H9 (cell line): ENCODE data around the gene BDNF. TPM values are rescaled to one million over a fixed set of nuclear protein-coding genes. Genes with fewer than 3 reads are reported as not detected.

Experiments used
- DNase-seq: peaks from one replicate; pipeline ENCODE4 v3.0.0-alpha.2; 2017
- H2AFZ ChIP-seq: one replicate; pipeline ENCODE4 v1.6.1; 2013; ENCODE audit warnings: mild to moderate bottlenecking, low read length, control low read depth, moderate library complexity
- H2AK5ac ChIP-seq: 2 replicates; pipeline ENCODE4 v1.6.1; 2013; ENCODE audit warnings: low read length, control low read depth, mixed read lengths; ENCODE audit not compliant: insufficient read length
- H2BK120ac ChIP-seq: one replicate; pipeline ENCODE4 v1.6.1; 2013; ENCODE audit warnings: low read depth, mild to moderate bottlenecking, low read length, control low read depth, inconsistent platforms; ENCODE audit not compliant: poor library complexity, severe bottlenecking
- H2BK12ac ChIP-seq: 2 replicates; pipeline ENCODE4 v1.6.1; 2013; ENCODE audit warnings: low read length, control low read depth, mixed read lengths, low read depth; ENCODE audit not compliant: insufficient read length
- H2BK15ac ChIP-seq: 2 replicates; pipeline ENCODE4 v1.6.1; 2013; ENCODE audit warnings: low read depth, low read length, control low read depth
- H2BK20ac ChIP-seq: one replicate; pipeline ENCODE4 v1.6.1; 2013; ENCODE audit warnings: low read depth, mild to moderate bottlenecking, low read length, control low read depth, inconsistent platforms; ENCODE audit not compliant: poor library complexity, severe bottlenecking
- H2BK5ac ChIP-seq: 2 replicates; pipeline ENCODE4 v1.6.1; 2013; ENCODE audit warnings: low read length, control low read depth, mixed read lengths; ENCODE audit not compliant: insufficient read length
- H3K14ac ChIP-seq: 2 replicates; pipeline ENCODE4 v1.6.1; 2013; ENCODE audit warnings: low read length, control low read depth; ENCODE audit not compliant: insufficient read depth
- H3K18ac ChIP-seq: 2 replicates; pipeline ENCODE4 v1.6.1; 2013; ENCODE audit warnings: low read depth, mild to moderate bottlenecking, mixed read lengths, low read length, control low read depth; ENCODE audit not compliant: insufficient read length
- H3K23ac ChIP-seq: 2 replicates; pipeline ENCODE4 v1.6.1; 2013; ENCODE audit warnings: low read length, control low read depth, mixed read lengths, low read depth; ENCODE audit not compliant: insufficient read length
- H3K23me2 ChIP-seq: 2 replicates; pipeline ENCODE4 v1.6.1; 2013; ENCODE audit warnings: low read depth, mild to moderate bottlenecking, mixed read lengths, low read length, control low read depth; ENCODE audit not compliant: insufficient read length, poor library complexity, severe bottlenecking
- H3K27ac ChIP-seq: 2 replicates; pipeline ENCODE4 v1.5.1; 2013; ENCODE audit warnings: low read length, control low read depth, mixed read lengths, low read depth; ENCODE audit not compliant: insufficient read length
- H3K27me3 ChIP-seq: 2 replicates; pipeline ENCODE4 v1.6.1; 2013; ENCODE audit warnings: low read length, control low read depth, inconsistent platforms; ENCODE audit not compliant: insufficient read depth
- H3K4ac ChIP-seq: 2 replicates; pipeline ENCODE4 v1.6.1; 2013; ENCODE audit warnings: low read depth, mild to moderate bottlenecking, control low read depth, inconsistent platforms, low read length, moderate library complexity
- H3K4me1 ChIP-seq: 2 replicates; pipeline ENCODE4 v1.6.1; 2013; ENCODE audit warnings: low read length, control low read depth, inconsistent platforms; ENCODE audit not compliant: insufficient read depth
- H3K4me2 ChIP-seq: 2 replicates; pipeline ENCODE4 v1.6.1; 2013; ENCODE audit warnings: low read length, control low read depth, mixed read lengths; ENCODE audit not compliant: insufficient read length, insufficient read depth
- H3K56ac ChIP-seq: 2 replicates; pipeline ENCODE4 v1.6.1; 2013; ENCODE audit warnings: low read depth, mild to moderate bottlenecking, mixed read lengths, low read length, control low read depth; ENCODE audit not compliant: insufficient read length
- H3K79me1 ChIP-seq: 2 replicates; pipeline ENCODE4 v1.6.1; 2013; ENCODE audit warnings: low read depth, mild to moderate bottlenecking, moderate library complexity, low read length, control low read depth, inconsistent platforms; ENCODE audit not compliant: insufficient read depth, poor library complexity, severe bottlenecking
- H3K79me2 ChIP-seq: 2 replicates; pipeline ENCODE4 v1.6.1; 2013; ENCODE audit warnings: low read length, control low read depth, inconsistent platforms; ENCODE audit not compliant: insufficient read depth
- H3K9ac ChIP-seq: 2 replicates; pipeline ENCODE4 v1.6.1; 2013; ENCODE audit warnings: low read length, control low read depth, mixed read lengths; ENCODE audit not compliant: insufficient read length; ENCODE audit errors: extremely low read depth
- H3K9me3 ChIP-seq: one replicate; pipeline ENCODE4 v1.6.1; 2013; ENCODE audit warnings: low read depth, low read length, inconsistent platforms; ENCODE audit not compliant: control insufficient read depth
- H3T11ph ChIP-seq: one replicate; pipeline ENCODE4 v1.6.1; 2013; ENCODE audit warnings: mild to moderate bottlenecking, low read length, control low read depth, inconsistent platforms
- H4K20me1 ChIP-seq: one replicate; pipeline ENCODE4 v1.6.1; 2013; ENCODE audit not compliant: control insufficient read depth, insufficient read length, insufficient read depth
- H4K5ac ChIP-seq: 2 replicates; pipeline ENCODE4 v1.6.1; 2013; ENCODE audit warnings: low read depth, mild to moderate bottlenecking, mixed read lengths, low read length, control low read depth; ENCODE audit not compliant: insufficient read length
- H4K8ac ChIP-seq: replicated peaks from 2 replicates; pipeline ENCODE4 v1.6.1; 2013; ENCODE audit warnings: low read length, control low read depth, mixed read lengths, low read depth; ENCODE audit not compliant: insufficient read length
- H4K91ac ChIP-seq: 2 replicates; pipeline ENCODE4 v1.6.1; 2013; ENCODE audit warnings: low read depth, mild to moderate bottlenecking, moderate library complexity, mixed read lengths, low read length, control low read depth; ENCODE audit not compliant: insufficient read length
- H3K27ac Mint-ChIP-seq, 3 experiments: 2 replicates in 2 of 3; 3 replicates in 1 of 3; pipeline ENCODE4 v1.8.0; 2020 to 2021; ENCODE audit warnings: mixed read lengths in 3 of 3, mild to moderate bottlenecking in 1 of 3, moderate library complexity in 1 of 3
- H3K27me3 Mint-ChIP-seq: 2 replicates; pipeline ENCODE4 v1.8.0; 2021; ENCODE audit warnings: low read depth, mild to moderate bottlenecking, moderate library complexity, mixed read lengths
- H3K36me3 Mint-ChIP-seq, 3 experiments: 2 replicates in 2 of 3; 3 replicates in 1 of 3; pipeline ENCODE4 v1.8.0; 2020 to 2021; ENCODE audit warnings: low read depth in 3 of 3, mixed read lengths in 3 of 3; ENCODE audit not compliant: insufficient read depth in 1 of 3
- H3K4me1 Mint-ChIP-seq, 2 experiments: 2 replicates each; pipeline ENCODE4 v1.8.0; 2020; ENCODE audit warnings: mixed read lengths in 2 of 2
- H3K4me3 Mint-ChIP-seq, 2 experiments: 2 replicates in 1 of 2; 3 replicates in 1 of 2; pipeline ENCODE4 v1.8.0; 2020 to 2021; ENCODE audit warnings: mild to moderate bottlenecking in 2 of 2, mixed read lengths in 2 of 2, moderate library complexity in 1 of 2
- H3K9me3 Mint-ChIP-seq, 2 experiments: 2 replicates in 1 of 2; 3 replicates in 1 of 2; pipeline ENCODE4 v1.8.0; 2020; ENCODE audit warnings: mild to moderate bottlenecking in 2 of 2, mixed read lengths in 2 of 2, moderate library complexity in 1 of 2
- CTCF ChIP-seq: fragments of 200-600 bp; sonication (generic); conservative IDR thresholded peaks from 3 replicates; pipeline ENCODE4 v1.8.0; 2021; ENCODE audit warnings: antibody characterized with exemption, mild to moderate bottlenecking
- total RNA-seq: library from RNA; stranded (reverse); gene quantifications from 2 replicates; pipeline ENCODE4 v1.2.1, GENCODE V29; 2021

BDNF gene
- total RNA-seq, 1 experiment from 2014 or later, result 2.7 TPM

DNA sequence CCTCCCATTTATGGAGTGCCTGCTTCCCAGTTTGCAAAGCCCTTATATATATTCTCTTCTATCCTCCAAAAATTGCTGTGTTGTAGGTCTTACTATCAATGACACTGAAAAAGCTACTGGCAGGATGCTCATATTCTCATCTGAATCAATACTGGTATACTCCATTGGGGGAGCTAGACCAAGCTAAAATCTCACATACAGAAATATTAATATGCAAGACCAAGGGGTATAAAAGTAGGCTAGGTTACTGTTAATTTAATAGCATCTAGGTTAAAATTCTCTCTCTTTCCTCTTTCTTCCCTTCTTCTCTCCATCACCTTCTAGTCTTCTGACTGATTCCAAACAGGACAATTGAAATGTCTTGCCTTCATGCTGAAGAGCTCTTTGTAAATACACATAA lies 17.1 kb upstream of the BDNF start:
- Histone ChIP-seq H3K23ac (no peak overlapping the region), H2AK5ac (no peak overlapping the region), H3K4me2 (peak overlapping the region; percentile 78), H2BK15ac (no peak overlapping the region), H3K79me2 (no peaks in the 10 kb centered on the region), H3K4ac (no peak overlapping the region), H3K27me3 (peaks cover 17% of the 10 kb centered on the region; the same call in 1 of the 2 replicates), H3K27ac (no peak overlapping the region), H2AFZ (no peak overlapping the region), H4K8ac (no peak overlapping the region), H4K91ac (no peak overlapping the region), H3T11ph (no peak overlapping the region), H4K20me1 (no peaks in the 10 kb centered on the region), H3K14ac (no peak overlapping the region), H3K79me1 (no peaks in the 10 kb centered on the region), H3K23me2 (peaks cover 36% of the 10 kb centered on the region), H2BK12ac (no peak overlapping the region), H3K9ac (no peak overlapping the region), H2BK5ac (no peak overlapping the region), H2BK120ac (no peak overlapping the region), H3K4me1 (no peaks in the 10 kb centered on the region; the same call in 1 of the 2 replicates), H3K56ac (no peak overlapping the region), H4K5ac (no peak overlapping the region), H2BK20ac (no peak overlapping the region), H3K18ac (no peak overlapping the region), H3K9me3 (no peaks in the 10 kb centered on the region)
- peak overlapping the region; percentile 86 to 96 for H3K4me3 Mint-ChIP-seq
- H3K27me3 Mint-ChIP-seq, result peaks cover 42% of the 10 kb centered on the region
- DNase-seq, result no peak
- H3K4me1 Mint-ChIP-seq, result peaks cover 32 to 37% of the 10 kb centered on the region in 2 experiments
- peaks cover 0 to 3% of the 10 kb centered on the region in 2 experiments; a peak in 1 of 5 replicates for H3K9me3 Mint-ChIP-seq
- no peaks in the 10 kb centered on the region; a peak in 1 of 7 replicates for H3K36me3 Mint-ChIP-seq
- TF ChIP-seq CTCF, result peak; percentile 45
- peak overlapping the region in 2 of 3 experiments; percentile 99 to 100; a peak in 3 of 7 replicates for H3K27ac Mint-ChIP-seq
